SK-N-SH treated with all-trans-retinoic acid at 6 μM for 48 hours (cell line): Measurements from ENCODE around the gene OLA1.

ENCODE experiments used
- ATAC-seq: fragments of 200-7000 bp; cut with Tn5 transposase; 3 replicates; pipeline ENCODE4 v1.9.1; 2020; ENCODE audit warnings: mild to moderate bottlenecking, moderate library complexity
- ARNTL ChIP-seq: fragments of 450-650 bp; formaldehyde crosslinking; IDR thresholded peaks from 2 replicates; pipeline ENCODE4 v1.5.0; 2020; ENCODE audit warnings: low read depth, mild to moderate bottlenecking, moderate library complexity, borderline replicate concordance
- BACH2 ChIP-seq: fragments of 250-450 bp; sonication (Bioruptor Pico); IDR thresholded peaks from 2 replicates; pipeline ENCODE4 v1.9.0; 2021; ENCODE audit warnings: mild to moderate bottlenecking, borderline replicate concordance
- CSDC2 ChIP-seq: fragments of 250-450 bp; sonication (Bioruptor Pico); IDR thresholded peaks from 2 replicates; pipeline ENCODE4 v1.5.0; 2020; ENCODE audit warnings: mild to moderate bottlenecking, moderate library complexity
- ESRRG ChIP-seq: fragments of 250-450 bp; sonication (Bioruptor Pico); IDR thresholded peaks from 2 replicates; pipeline ENCODE4 v1.6.1; 2021; ENCODE audit warnings: mild to moderate bottlenecking
- GLIS3 ChIP-seq: fragments of 250-450 bp; sonication (Bioruptor Pico); IDR thresholded peaks from 2 replicates; pipeline ENCODE4 v1.5.0; 2020; ENCODE audit warnings: mild to moderate bottlenecking, moderate library complexity
- ISL1 ChIP-seq: fragments of 250-450 bp; sonication (Bioruptor Pico); IDR thresholded peaks from 2 replicates; pipeline ENCODE4 v2.1.2; 2022; ENCODE audit warnings: mild to moderate bottlenecking, moderate library complexity
- OSR1 ChIP-seq: fragments of 250-450 bp; sonication (Bioruptor Pico); IDR thresholded peaks from 2 replicates; pipeline ENCODE4 v1.8.0; 2022; ENCODE audit warnings: moderate library complexity, mild to moderate bottlenecking, inconsistent platforms
- PATZ1 ChIP-seq: fragments of 250-450 bp; sonication (Bioruptor Pico); IDR thresholded peaks from 2 replicates; pipeline ENCODE4 v1.8.0; 2020; ENCODE audit warnings: mild to moderate bottlenecking, moderate library complexity, borderline replicate concordance
- PPARA ChIP-seq: fragments of 250-450 bp; sonication (Bioruptor Pico); IDR thresholded peaks from 2 replicates; pipeline ENCODE4 v1.5.0; 2020; ENCODE audit warnings: mild to moderate bottlenecking, borderline replicate concordance
- RARB ChIP-seq: fragments of 250-450 bp; sonication (Bioruptor Pico); IDR thresholded peaks from 2 replicates; pipeline ENCODE4 v1.8.0; 2021; ENCODE audit warnings: mild to moderate bottlenecking, moderate library complexity
- SNAI2 ChIP-seq: fragments of 250-450 bp; sonication (Bioruptor Pico); IDR thresholded peaks from 2 replicates; pipeline ENCODE4 v1.5.0; 2020; ENCODE audit warnings: mild to moderate bottlenecking, moderate library complexity
- TCF4 ChIP-seq: fragments of 250-450 bp; sonication (Bioruptor Pico); IDR thresholded peaks from 2 replicates; pipeline ENCODE4 v1.8.0; 2021; ENCODE audit warnings: mild to moderate bottlenecking, moderate library complexity, borderline replicate concordance
- TOX ChIP-seq: fragments of 250-450 bp; sonication (Bioruptor Pico); IDR thresholded peaks from 2 replicates; pipeline ENCODE4 v1.8.0; 2021; ENCODE audit warnings: mild to moderate bottlenecking, moderate library complexity, borderline replicate concordance
- TSHZ2 ChIP-seq: fragments of 250-450 bp; sonication (Bioruptor Pico); IDR thresholded peaks from 2 replicates; pipeline ENCODE4 v1.5.0; 2020; ENCODE audit warnings: mild to moderate bottlenecking, moderate library complexity
- ZC3H10 ChIP-seq: fragments of 250-450 bp; sonication (Bioruptor Pico); IDR thresholded peaks from 2 replicates; pipeline ENCODE4 v1.5.1; 2021; ENCODE audit warnings: mild to moderate bottlenecking, moderate library complexity
- ZFP3 ChIP-seq: fragments of 250-450 bp; sonication (Bioruptor Pico); IDR thresholded peaks from 2 replicates; pipeline ENCODE4 v1.5.0; 2020; ENCODE audit warnings: mild to moderate bottlenecking, moderate library complexity
- ZFP30 ChIP-seq: fragments of 450-650 bp; formaldehyde crosslinking; IDR thresholded peaks from 2 replicates; pipeline ENCODE4 v1.5.0; 2022; ENCODE audit warnings: mild to moderate bottlenecking, moderate library complexity
- ZNF565 ChIP-seq: fragments of 450-650 bp; formaldehyde crosslinking; conservative IDR thresholded peaks from 2 replicates; pipeline ENCODE4 v1.5.0; 2020; ENCODE audit warnings: low read depth, mild to moderate bottlenecking, moderate library complexity
- ZNF70 ChIP-seq: fragments of 450-650 bp; formaldehyde crosslinking; IDR thresholded peaks from 2 replicates; pipeline ENCODE4 v1.5.0; 2020; ENCODE audit warnings: mild to moderate bottlenecking, moderate library complexity
- TF ChIP-seq, protein P1 (sequence below): fragments of 250-450 bp; sonication (Bioruptor Pico); IDR thresholded peaks from 2 replicates; pipeline ENCODE4 v1.5.1; 2021; ENCODE audit warnings: mild to moderate bottlenecking, moderate library complexity
- TF ChIP-seq, protein P2 (sequence below): fragments of 250-450 bp; sonication (Bioruptor Pico); IDR thresholded peaks from 2 replicates; pipeline ENCODE4 v1.8.0; 2021; ENCODE audit warnings: low read depth, mild to moderate bottlenecking, moderate library complexity, borderline replicate concordance
- TF ChIP-seq, protein P3 (sequence below): fragments of 250-450 bp; sonication (Bioruptor Pico); IDR thresholded peaks from 2 replicates; pipeline ENCODE4 v1.5.1; 2020; ENCODE audit warnings: low read depth, mild to moderate bottlenecking, moderate library complexity

Gene OLA1

GRCh38 chr2:174035117-174035635, 213.2 kb downstream of the OLA1 start (continued):
- TF ChIP-seq TCF4 (CRISPR knock-in tag) (no peak), OSR1 (CRISPR knock-in tag) (no peak)
- TF ChIP-seq, all 23 proteins: peak for 0

- ATAC-seq: no peak
- TF ChIP-seq RARB (CRISPR knock-in tag): no peak
- TF ChIP-seq ZFP30 (CRISPR knock-in tag): no peak
- no peak for TF ChIP-seq ZNF565 (CRISPR knock-in tag)
- no peak for TF ChIP-seq ESRRG (CRISPR knock-in tag)
Observed at GRCh38 chr2:174033163-174033550, 215.2 kb downstream of the OLA1 start.

- ATAC-seq: no peak
- no peak for TF ChIP-seq ZNF565 (CRISPR knock-in tag)
- TF ChIP-seq ZFP30 (CRISPR knock-in tag): no peak
- no peak for TF ChIP-seq TSHZ2 (CRISPR knock-in tag)
- no peak for TF ChIP-seq PATZ1 (CRISPR knock-in tag)
- TF ChIP-seq OSR1 (CRISPR knock-in tag): no peak
- TF ChIP-seq ZC3H10 (CRISPR knock-in tag): no peak
- TF ChIP-seq, protein P1, sequence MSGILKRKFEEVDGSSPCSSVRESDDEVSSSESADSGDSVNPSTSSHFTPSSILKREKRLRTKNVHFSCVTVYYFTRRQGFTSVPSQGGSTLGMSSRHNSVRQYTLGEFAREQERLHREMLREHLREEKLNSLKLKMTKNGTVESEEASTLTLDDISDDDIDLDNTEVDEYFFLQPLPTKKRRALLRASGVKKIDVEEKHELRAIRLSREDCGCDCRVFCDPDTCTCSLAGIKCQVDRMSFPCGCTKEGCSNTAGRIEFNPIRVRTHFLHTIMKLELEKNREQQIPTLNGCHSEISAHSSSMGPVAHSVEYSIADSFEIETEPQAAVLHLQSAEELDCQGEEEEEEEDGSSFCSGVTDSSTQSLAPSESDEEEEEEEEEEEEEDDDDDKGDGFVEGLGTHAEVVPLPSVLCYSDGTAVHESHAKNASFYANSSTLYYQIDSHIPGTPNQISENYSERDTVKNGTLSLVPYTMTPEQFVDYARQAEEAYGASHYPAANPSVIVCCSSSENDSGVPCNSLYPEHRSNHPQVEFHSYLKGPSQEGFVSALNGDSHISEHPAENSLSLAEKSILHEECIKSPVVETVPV: no peak
- TF ChIP-seq PPARA: no peak
- no peak for TF ChIP-seq ARNTL
- TF ChIP-seq ZNF70 (CRISPR knock-in tag): no peak
- no peak for TF ChIP-seq ISL1 (CRISPR knock-in tag)
- TF ChIP-seq, protein P2, sequence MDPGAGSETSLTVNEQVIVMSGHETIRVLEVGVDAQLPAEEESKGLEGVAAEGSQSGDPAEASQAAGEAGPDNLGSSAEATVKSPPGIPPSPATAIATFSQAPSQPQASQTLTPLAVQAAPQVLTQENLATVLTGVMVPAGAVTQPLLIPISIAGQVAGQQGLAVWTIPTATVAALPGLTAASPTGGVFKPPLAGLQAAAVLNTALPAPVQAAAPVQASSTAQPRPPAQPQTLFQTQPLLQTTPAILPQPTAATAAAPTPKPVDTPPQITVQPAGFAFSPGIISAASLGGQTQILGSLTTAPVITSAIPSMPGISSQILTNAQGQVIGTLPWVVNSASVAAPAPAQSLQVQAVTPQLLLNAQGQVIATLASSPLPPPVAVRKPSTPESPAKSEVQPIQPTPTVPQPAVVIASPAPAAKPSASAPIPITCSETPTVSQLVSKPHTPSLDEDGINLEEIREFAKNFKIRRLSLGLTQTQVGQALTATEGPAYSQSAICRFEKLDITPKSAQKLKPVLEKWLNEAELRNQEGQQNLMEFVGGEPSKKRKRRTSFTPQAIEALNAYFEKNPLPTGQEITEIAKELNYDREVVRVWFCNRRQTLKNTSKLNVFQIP (CRISPR knock-in tag): no peak
- TF ChIP-seq RARB (CRISPR knock-in tag): no peak
- TF ChIP-seq ZFP3 (CRISPR knock-in tag): no peak
- TF ChIP-seq, protein P3, sequence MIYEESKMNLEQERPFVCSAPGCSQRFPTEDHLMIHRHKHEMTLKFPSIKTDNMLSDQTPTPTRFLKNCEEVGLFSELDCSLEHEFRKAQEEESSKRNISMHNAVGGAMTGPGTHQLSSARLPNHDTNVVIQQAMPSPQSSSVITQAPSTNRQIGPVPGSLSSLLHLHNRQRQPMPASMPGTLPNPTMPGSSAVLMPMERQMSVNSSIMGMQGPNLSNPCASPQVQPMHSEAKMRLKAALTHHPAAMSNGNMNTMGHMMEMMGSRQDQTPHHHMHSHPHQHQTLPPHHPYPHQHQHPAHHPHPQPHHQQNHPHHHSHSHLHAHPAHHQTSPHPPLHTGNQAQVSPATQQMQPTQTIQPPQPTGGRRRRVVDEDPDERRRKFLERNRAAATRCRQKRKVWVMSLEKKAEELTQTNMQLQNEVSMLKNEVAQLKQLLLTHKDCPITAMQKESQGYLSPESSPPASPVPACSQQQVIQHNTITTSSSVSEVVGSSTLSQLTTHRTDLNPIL: no peak
- no peak for TF ChIP-seq GLIS3
- TF ChIP-seq CSDC2 (CRISPR knock-in tag): no peak
- no peak for TF ChIP-seq BACH2
- TF ChIP-seq, all 23 proteins: peak for 0
Observed at GRCh38 chr2:174031226-174031625, 217.1 kb downstream of the OLA1 start.

GRCh38 chr2:174028935-174029334, 219.4 kb downstream of the OLA1 start:
- no peak for ATAC-seq
- TF ChIP-seq PATZ1 (CRISPR knock-in tag) (no peak), PPARA (no peak), ZNF70 (CRISPR knock-in tag) (no peak), TSHZ2 (CRISPR knock-in tag) (no peak), ARNTL (no peak), ZNF565 (CRISPR knock-in tag) (no peak), RARB (CRISPR knock-in tag) (no peak), TOX (CRISPR knock-in tag) (no peak), SNAI2 (CRISPR knock-in tag) (no peak), BACH2 (no peak)
